Liver (tissue), 3 donors: Measurements from ENCODE around the gene MOV10.

Experiments used
- ATF3 ChIP-seq: IDR thresholded peaks from 2 replicates; pipeline ENCODE4 v1.6.1; 2016; ENCODE audit warnings: antibody characterized with exemption
- CTCF ChIP-seq: fragments of 150-350 bp; IDR thresholded peaks from 2 replicates; pipeline ENCODE4 v1.5.1; 2017; ENCODE audit warnings: improper control_type of control experiment, low read depth, low read length; ENCODE audit not compliant: missing input control
- EGR1 ChIP-seq, 2 donors: IDR thresholded peaks; 2 replicates each; pipeline ENCODE4 v1.6.1; 2016 to 2018; ENCODE audit warnings: antibody characterized with exemption in 2 of 2, low read depth in 2 of 2
- FOXA2 ChIP-seq: IDR thresholded peaks from 2 replicates; pipeline ENCODE4 v1.6.1; 2016; ENCODE audit warnings: antibody characterized with exemption
- GABPA ChIP-seq, 2 donors: IDR thresholded peaks in 1 of 2; conservative IDR thresholded peaks in 1 of 2; 2 replicates each; pipeline ENCODE4 v1.6.1; 2016; ENCODE audit warnings: antibody characterized with exemption in 2 of 2, mild to moderate bottlenecking in 1 of 2, moderate library complexity in 1 of 2
- HNF4G ChIP-seq: IDR thresholded peaks from 2 replicates; pipeline ENCODE4 v1.6.1; 2016; ENCODE audit warnings: antibody characterized with exemption
- JUND ChIP-seq, 2 donors: IDR thresholded peaks; 2 replicates each; pipeline ENCODE4 v1.6.1; 2016; ENCODE audit warnings: antibody characterized with exemption in 2 of 2
- MAX ChIP-seq: IDR thresholded peaks from 2 replicates; pipeline ENCODE4 v1.6.1; 2016; ENCODE audit warnings: antibody characterized with exemption
- RAD21 ChIP-seq, 2 donors: IDR thresholded peaks; 2 replicates each; pipeline ENCODE4 v1.6.1; 2016; ENCODE audit warnings: antibody characterized with exemption in 2 of 2, mild to moderate bottlenecking in 2 of 2
- REST ChIP-seq: IDR thresholded peaks from 2 replicates; pipeline ENCODE4 v1.6.1; 2016; ENCODE audit warnings: antibody characterized with exemption, mild to moderate bottlenecking
- RXRA ChIP-seq, 2 donors: IDR thresholded peaks; 2 replicates each; pipeline ENCODE4 v1.6.1; 2017 to 2018; ENCODE audit warnings: antibody characterized with exemption in 2 of 2, mild to moderate bottlenecking in 1 of 2
- SP1 ChIP-seq: IDR thresholded peaks from 2 replicates; pipeline ENCODE4 v1.6.1; 2018; ENCODE audit warnings: antibody characterized with exemption, mild to moderate bottlenecking
- TAF1 ChIP-seq: conservative IDR thresholded peaks from 2 replicates; pipeline ENCODE4 v1.6.1; 2016; ENCODE audit warnings: antibody characterized with exemption, mild to moderate bottlenecking
- YY1 ChIP-seq: IDR thresholded peaks from 2 replicates; pipeline ENCODE4 v1.6.1; 2016; ENCODE audit warnings: antibody characterized with exemption, mild to moderate bottlenecking
- donor health status: healthy.
- donor health status: healthy.

GRCh38 chr1:112721966-112722524 lies 47.6 kb downstream of the MOV10 start:
- no peak for TF ChIP-seq RXRA (IDR thresholded peaks at IDR 0.05)
- TF ChIP-seq CTCF, result no peak
- TF ChIP-seq ATF3, result no peak
- no peak for TF ChIP-seq REST
- TF ChIP-seq EGR1 (IDR thresholded peaks at IDR 0.05; ENCODE audit: low read depth in 2 of 2), result no peak
- no peak for TF ChIP-seq TAF1
- TF ChIP-seq FOXA2, result no peak
- no peak for TF ChIP-seq RAD21 (IDR thresholded peaks at IDR 0.05)
- no peak for TF ChIP-seq GABPA (IDR thresholded peaks at IDR 0.05 in 1 of 2, conservative IDR thresholded peaks at IDR 0.05 in 1 of 2)
- no peak for TF ChIP-seq JUND (IDR thresholded peaks at IDR 0.05)
- TF ChIP-seq MAX, result no peak
- no peak for TF ChIP-seq SP1
- no peak for TF ChIP-seq YY1
- no peak for TF ChIP-seq HNF4G
